Stimulated activated naive CD4-positive, alpha-beta T cell treated with Interleukin-2 at 50 U/mL for 16 hours (primary cell): ENCODE data around the gene SHISA4.
"Not testable (repeated sequence)": the region's sequence is repeated elsewhere in the genome, so short reads cannot be mapped to it uniquely, and the experiment has no call there.

Source experiments
- DNase-seq: peaks from one replicate; lab custom pipeline; 2025; lab: John Stamatoyannopoulos, UW

Gene SHISA4

GRCh38 chr1:201928266-201928665 lies 39.6 kb downstream of the SHISA4 start:
- DNase-seq: no peak

DNA sequence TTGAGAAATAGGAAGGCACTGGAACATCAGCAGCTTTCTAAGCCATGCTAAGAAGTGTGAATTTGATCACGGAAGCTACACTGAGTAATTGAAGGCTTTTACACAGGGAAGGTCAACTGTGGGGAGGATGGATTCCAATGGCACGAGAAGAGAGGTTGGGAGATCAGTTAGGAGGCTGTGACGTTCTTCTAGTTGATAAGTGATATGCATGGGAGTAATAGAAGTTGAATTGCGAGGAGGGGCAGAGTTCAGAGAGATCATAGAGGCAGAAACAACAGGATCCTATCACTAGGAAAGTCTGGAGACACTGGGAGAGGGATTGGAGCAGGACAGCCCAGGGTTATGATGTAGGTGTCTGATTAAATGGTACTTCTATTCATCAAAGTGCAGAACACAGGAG lies 41.4 kb downstream of the SHISA4 start:
- no peak for DNase-seq

DNA sequence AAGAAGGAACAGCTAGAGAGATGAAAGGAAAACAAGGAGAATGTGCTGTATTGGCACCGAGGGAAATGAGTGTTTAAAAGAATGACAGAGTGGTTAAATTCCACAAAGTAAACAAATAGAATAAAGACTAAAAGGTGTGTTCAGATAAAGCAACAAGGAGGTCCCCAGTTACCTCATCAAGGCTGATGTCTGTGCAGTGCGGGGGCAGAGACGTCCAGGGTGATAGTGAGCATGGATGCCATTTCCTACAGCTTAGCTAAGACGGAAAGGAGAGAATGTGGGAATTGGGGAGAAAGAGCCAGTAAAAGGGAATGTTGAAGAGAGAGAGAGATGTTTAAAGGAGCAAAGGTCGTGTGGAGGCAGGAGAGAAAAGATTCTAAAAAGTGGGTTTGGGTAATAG lies 42.1 kb downstream of the SHISA4 start:
- DNase-seq: no peak

- DNase-seq: no peak
These were observed 45.2 kb downstream of the SHISA4 start for GRCh38 chr1:201933840-201934430.

- DNase-seq: no peak
These were observed 49.0 kb downstream of the SHISA4 start for GRCh38 chr1:201937624-201938213.

DNA sequence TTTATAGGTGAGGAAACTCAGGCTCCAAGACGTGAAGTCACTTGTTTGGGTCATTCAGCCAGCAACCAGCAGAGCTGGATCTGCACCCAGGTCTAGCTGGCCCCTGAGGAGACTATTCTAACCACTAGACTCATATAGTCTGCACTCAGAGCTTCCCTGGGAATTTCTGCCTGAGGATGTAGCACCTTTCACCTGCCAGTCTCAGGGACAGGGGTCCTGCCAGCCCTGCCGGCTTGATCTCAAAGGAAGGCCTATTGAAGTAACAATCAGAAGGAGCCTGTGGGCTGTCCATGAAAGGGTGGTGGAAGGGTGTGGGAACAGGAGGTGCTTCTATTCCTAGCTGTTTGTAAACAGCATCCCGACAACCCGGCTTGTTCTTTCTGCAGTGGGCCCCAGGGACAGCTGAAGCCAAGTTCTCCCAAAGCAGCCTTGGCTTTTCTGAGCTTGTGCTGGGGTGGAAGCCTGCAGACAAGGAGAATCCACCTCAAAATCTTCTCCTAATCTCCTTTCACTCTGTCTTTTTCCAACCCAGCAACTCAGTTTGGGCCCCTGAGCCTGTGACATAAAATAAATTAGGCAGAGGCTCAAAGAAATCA lies 49.8 kb downstream of the SHISA4 start:
- no peak for DNase-seq

GRCh38 chr1:201939148-201939547 lies 50.5 kb downstream of the SHISA4 start:
- no peak for DNase-seq

DNA sequence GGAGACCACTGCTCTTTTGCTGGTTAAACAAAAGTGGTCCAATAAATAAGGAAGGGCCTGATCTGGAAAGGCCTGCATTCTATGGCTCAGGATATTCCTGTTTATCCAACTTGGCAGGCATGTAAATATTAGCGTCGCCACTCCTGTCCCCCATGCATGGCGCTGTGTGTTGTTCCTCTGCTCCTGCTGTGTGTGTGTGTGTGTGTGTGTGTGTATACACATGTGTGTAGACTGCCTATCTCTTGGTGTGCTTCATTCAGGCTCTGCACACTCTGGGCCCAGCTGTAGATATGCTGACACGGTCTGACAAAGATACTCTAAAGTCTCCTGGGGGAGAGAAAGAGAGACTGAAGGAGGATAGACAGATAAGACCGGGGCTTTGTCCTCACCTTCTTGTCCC lies 50.9 kb downstream of the SHISA4 start:
- no peak for DNase-seq

DNA sequence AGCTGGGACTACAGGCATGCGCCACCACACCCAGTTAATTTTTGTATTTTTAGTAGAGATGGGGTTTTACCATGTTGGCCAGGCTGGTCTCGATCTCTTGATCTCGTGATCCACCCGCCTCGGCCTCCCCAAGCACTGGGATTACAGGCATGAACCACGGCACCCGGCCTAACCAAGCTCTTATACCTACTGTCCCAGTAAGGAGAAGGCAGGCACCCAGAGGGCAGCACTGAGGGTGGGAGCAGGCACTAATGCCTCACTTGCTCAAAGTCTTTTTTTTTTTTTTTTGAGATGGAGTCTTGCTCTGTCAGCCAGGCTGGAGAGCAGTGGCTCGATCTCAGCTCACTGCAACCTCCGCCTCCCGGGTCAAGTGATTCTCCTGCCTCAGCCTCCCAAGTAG lies 51.6 kb downstream of the SHISA4 start:
- not testable (repeated sequence) for DNase-seq

- DNase-seq: no peak
These were observed 52.9 kb downstream of the SHISA4 start for GRCh38 chr1:201941420-201942128.

DNA sequence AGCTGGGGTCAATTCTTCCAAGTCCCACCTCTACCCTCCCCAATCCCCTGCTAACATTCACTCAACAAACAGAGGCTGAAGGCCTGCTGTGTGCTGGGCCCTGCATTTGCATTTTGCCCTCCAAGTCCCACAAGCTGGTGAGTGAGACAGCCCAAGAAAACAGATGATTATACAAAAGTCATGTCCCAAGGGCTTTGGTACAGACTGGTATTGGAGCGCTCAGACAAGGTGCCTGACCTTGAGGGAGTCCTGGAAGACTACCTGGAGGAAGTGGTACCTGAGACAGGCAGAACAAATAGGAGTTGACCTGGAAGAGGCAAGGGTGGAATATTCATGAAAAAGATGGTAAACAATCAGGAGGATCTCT lies 53.4 kb downstream of the SHISA4 start:
- DNase-seq: no peak
